Ammon's horn (tissue), 1 donor: ENCODE results near the gene CDCA8.
A peak's percentile ranks its signal among the peaks of the same experiment; 100 is the strongest.
"Not testable (repeated sequence)": the region's sequence is repeated elsewhere in the genome, so short reads cannot be mapped to it uniquely, and the experiment has no call there.

Source experiments
- DNase-seq: peaks from one replicate; pipeline ENCODE4 v3.0.0-alpha.2; 2016; ENCODE audit warnings: low spot score

The CDCA8 gene

DNA sequence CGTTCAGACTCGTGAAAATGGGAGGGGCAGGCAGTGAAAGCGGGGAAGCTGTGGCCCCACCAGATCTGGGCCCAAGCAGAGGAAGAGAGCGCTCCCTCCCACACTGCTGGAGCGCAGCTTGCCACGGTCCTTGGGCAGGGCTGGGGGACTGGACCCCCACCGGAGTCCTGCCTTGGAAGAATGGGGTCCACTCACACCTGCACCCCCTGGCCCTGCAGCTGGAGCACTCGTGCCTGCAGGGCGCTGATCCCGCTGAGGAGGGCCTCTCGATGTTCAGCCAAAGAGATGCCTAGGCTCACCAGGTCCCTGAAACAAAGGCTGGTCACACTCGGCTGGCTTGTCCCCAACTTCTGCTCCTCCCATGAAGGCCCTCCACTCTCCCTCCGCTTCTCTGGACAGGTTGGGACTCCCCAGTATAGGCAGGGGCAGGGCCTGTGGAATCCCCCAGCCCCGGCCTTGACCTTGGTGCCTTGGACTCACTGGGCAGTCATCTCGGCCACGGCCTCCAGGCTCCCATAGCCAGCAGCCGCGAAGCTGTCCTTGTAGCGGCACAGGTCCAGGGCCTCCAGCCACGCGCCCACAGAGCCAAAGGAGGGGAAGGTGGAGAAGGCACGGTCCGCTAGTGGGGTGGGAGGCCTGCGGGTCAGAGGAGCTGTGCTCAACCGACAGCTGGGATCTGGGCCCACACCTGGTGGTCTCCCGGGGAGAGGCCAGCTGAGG lies 26.0 kb downstream of the CDCA8 start:
- DNase-seq: no peak

DNA sequence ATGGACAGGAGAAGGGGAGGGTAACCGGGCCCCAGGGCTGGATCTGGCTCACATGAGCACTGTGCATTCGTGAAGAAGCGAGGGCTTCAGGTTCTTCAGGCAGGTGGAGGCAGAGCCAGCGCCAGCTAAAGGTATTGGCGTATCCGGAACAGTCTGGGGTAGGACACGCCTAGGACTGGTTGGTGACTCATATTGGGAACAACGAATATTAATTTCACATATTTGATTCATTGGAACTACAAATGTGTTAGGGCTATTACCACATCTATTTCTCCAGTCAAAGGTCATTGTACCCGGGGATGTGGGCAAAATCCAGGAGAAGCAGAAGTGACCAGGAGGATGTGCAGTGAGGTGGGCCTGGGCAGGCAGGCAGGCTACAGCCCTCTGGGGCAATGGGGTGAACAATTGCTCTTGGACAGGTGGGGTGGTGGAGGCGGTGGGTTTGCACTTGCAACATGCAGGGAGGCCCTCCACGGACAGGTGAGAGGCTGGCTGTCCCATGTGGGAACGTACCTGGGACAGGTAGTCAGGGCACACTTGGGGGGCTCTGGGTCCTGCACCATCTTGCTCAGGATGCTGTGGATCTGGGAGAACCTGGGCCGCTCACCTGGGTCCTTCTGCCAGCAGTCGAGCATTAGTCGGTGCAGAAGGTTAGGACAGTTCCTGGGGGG lies 26.7 kb downstream of the CDCA8 start:
- DNase-seq: no peak

DNA sequence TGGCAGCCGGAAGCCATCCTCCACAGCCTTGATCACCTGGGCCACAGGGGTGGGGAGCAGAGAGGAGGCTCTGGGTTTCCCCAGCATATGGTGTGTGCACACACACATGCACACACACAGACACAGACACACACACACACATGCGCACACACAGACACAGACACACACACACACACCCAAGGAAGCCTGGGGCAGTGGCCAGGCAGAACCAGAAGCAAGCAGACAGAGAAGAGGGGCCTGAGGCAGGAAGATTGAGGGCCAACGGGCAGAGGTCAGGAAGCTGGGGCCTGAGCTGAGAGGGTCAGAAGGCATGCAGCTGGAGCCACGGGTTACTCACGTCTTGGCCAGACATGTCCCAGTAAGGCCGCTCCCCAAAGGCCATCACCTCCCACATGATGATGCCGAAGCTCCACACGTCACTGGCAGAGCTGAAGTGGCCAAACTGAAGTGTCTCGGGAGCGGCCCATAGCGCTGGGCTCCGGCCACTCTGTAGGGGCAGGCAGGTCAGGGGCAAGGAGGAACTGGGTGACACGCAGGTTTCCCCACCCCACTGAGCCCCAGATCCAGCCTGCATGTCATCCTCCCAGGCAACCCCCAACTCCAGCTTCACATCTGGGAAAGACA lies 27.4 kb downstream of the CDCA8 start:
- no peak for DNase-seq

DNA sequence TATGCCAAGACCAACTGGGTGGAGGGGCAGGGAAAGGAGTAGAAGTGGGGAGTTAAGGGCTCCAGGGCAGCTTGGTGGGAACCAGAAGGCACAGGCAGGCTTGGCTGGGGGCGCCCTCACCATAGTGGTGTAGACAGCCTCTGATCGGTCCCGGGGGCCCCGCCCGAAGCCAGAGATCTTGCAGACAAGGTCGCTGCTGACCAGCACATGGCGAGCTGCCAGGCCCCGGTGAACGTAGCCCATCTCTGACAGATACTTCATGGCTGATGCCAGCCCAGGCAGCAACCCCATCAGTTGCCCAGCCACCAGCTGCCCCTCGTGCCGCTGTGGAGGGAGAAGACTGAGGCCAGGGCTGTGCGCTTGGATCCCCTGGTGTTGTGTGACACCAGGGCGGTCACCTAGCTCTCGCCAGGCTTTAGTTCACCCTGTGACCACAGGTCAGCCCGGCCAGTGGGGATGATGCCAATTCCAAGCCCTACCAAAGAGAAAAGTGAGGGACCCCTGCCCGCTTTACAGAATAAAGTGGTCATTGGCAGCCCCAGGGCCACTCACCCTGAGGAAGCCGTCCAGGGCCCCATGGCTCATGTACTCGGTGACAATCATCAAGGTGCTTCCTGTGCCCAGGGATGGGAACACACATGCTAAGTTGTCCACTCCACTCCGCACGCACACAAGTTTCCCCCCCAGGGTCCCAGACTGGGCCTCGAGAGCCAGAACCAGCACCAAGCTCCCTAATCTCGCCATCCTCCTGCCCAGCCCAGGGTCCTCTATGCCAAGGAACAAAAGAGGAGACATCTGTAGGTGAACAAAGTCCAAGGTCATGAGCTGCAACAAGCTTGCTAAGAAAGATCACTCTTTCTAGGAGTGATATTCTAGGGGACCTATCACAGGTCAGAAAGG lies 28.2 kb downstream of the CDCA8 start:
- DNase-seq: no peak

DNA sequence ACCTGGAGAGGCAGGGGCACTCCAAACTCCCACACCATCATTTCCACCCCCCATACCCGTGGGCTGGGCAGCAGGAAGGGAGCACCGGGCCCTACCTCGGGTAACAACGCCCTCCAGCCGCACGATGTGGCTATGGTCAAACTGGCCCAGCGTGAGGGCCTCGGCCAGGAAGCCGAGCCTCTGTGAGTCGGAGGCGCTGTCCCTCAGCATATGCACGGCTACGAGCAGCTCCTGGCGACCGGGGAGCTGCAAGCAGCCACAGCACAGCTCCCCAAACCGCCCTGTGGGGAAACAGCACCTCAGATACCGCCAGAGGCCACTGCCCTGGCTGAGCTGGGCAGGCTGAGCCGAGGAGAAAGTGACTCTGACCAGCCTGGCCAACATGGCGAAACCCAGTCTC lies 29.2 kb downstream of the CDCA8 start:
- DNase-seq: no peak

DNA sequence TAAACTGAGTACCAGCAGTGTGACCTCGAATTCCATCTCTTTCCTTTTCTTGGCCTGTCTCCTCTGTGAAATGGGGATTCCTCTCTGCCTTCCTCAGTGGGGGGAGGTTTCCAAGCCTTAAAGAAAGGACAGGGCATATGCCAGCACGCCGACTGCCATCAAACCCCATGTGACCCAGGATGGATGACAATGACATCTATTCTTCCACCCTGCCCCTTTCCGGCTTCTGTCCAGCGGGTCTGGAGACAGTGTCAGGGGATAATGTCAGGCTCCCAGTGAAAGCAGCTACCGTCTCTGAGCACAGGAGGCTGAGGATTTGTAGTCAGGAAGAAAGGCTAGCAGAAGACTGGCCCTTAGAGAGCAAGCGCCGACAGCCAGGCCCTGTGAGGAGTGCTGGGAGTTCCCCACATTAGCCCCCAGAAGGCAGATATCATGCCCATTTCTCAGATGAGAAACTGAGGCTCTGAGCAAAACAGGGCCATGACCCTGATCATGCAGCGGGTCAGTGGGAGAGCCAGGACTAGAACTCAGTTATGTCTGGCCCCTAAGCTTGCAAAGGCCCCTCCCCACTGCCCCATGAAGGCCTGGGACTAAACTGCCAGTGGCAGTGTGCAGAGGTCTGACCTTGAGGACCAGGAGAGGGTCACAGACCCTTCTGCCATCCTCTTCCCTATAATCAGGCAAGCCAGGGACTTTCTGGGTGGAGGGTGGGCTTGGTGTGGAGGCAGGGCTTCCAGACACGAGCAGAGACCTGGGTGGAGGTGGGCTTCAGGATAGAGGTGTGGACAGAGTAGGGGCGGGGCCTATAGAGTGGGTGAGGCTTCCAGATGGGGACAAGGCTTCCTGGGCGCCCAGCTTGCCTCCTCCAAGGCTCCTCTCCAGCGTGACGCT lies 30.1 kb downstream of the CDCA8 start:
- DNase-seq: peak; percentile 86

DNA sequence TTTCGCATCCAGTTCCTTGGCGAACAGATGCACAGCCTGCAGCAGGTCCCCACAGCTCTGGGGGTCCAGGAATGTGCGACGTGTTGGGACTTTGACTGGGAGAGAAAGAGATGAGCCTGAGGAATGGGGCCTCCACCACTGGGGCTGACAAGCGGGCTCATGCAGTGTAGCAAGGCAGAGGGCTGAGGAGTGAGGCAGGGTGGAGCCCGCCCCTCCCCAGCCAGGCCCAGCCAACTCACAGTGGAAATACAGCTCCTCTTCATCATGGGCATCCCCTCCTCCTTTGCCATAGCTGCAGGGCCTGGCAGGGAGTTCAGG lies 30.7 kb downstream of the CDCA8 start:
- no peak for DNase-seq

DNA sequence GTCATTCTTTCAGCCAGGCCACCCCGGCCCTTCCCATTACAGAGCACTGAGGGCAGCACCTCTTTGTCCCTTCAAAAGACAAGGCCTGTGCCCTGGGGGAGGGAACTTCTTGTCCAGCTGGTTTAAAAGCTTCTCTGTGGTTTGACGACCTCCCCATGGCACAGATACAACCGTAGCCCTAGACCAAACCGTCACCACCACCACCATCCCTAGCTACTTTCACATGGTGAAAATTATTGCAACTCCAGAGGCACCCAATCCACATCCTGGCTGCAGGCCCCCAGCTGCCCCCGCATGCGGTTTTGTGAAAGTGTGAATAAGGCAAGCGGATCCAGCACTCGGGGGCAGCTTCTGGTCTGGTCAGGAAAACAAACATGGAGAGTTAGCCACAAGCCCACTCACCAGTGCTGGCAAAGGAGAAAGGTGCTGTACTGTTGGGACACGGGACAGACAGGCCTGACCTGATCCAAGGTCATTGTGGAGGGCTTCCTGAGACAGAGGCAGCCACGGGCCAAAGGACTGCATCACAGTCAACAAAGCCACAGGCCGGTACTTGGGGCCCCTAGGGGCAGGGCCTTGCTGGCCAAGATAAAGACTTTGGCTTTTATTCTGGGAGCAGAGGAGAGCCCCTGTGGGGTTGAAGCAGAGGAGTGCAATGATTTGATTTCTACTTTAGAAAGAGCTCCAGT lies 31.2 kb downstream of the CDCA8 start:
- no peak for DNase-seq

DNA sequence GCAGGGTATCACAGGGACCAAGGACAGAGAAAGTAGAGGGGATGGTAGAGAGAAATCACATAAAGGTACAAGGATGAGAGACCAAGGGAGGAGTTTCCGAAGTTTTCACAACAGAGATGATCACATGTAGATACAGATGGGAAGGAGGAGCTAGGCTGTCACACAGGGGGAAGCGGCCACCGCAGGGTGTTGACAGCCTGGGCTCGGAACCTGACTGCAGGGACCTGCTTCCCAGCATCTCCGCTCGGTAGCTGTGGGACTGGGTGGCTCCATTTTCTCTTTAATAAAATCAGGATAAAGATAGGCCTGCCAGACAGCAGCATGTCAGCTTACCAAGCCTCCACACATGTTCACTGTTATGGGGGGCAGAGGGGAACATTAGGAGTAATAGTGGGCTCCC lies 32.3 kb downstream of the CDCA8 start:
- DNase-seq: no peak

DNA sequence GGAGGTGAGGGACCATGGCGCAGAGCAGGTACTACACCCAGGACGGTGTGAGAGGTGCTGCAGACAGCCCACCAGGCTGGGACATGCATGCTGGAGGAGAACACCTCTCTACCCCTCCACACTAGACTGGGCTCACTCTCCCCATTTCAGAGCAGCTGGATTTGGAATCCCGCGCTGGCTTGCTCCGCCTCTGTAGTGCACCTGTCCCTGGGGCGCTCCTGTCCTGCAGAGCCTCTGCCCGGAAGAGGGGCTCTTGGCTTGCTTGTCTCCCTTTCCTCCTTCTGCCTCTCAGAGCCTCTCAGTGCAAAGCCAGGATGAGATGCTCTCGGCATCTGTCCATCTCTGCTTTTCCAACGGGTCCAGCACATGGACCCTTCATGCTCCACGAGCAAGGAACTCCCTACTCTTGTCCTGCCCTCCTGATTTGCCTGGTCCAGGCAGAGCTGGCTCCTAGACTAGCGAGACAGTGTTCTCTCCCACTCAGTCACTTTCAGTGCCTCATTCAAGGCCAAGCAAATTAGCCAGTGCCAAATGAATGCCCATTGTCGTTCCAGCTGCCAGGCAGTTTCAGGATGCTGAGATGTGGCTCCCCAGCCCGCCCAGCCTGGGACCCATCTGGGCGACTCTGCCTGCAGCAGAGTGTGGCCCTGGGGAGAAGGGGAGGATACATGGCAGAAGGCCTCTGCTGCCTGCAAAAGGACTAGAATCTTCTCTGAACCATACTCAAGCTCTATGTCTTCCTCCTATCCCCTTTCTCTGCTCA lies 33.7 kb downstream of the CDCA8 start:
- DNase-seq: peak; percentile 85

DNA sequence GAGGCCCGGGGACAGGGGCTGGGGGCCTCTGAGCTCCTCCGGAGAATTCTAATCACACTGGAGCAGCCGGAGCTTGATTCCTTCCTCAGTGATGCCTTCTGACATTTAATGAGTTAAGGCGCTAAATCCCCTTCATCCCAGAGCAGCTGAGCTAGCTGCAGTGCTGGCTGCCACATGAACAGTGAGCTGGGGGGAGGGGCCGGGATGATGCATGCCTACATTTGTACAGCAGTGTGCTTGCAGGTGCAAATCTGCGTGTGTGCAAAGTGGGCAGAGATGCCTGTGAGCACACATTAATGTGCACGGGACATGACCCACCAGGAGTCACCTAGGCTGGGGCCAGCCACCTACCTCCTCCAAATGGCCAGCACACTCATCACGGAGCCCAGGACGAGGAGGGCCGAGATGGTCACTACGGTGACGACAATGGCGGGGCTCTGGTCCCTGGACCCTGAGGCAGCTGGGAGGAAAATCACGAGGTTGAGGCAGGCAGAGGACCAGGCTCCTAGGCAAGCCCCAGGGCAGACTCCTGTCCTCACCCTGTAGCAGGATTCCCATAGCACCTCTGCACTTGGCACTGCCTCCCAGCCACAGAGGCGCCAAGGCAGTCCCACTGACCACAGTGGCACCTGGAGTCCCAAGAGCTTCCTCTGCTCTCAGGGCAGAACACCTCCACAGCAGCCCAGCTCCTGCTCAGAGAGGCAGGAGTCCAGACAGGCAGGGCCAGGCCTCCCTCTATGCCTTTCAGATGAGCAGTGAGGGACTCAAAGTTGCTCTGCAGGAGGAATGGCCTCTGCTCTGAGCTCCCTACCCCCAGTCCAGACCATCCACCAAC lies 34.7 kb downstream of the CDCA8 start:
- peak; percentile 27 for DNase-seq

DNA sequence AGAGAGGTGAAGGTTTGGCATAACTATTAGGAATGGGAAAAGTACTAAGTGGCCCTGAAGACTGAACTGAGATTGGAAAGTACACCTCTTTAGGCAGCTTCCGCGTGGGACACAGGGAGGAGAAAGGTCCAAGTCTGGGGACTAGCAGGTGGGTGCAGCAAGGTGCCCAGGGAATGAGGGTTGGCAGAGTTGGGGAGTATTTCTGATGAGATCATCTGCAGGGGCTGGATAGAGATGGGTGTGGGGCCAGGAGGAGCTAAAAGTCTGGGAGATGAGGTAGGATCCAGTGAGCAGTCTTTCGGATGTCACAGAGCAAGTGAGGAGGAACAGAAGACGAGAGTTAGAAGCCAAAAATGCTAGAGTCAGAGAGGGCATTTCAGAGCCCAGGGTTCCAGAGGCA lies 36.1 kb downstream of the CDCA8 start:
- DNase-seq: no peak

DNA sequence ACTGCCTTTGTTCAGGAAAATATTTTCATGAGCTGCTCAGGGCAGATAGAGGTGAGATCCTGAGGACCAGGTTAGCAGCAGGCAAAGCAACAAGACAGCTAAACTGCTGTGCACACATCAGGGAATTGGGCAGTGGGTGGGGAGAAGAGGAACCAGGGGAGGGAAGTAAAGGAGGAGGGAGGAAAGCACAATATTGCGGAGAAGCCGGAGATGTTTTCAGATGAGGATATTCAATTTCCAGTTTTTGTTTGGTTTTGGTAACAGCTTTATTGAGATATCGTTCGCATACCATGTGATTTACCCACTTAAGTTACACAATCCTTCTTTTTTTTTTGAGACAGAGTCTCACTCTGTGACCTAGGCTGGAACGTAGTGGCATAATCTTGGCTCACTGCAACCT lies 38.1 kb downstream of the CDCA8 start:
- no peak for DNase-seq

DNA sequence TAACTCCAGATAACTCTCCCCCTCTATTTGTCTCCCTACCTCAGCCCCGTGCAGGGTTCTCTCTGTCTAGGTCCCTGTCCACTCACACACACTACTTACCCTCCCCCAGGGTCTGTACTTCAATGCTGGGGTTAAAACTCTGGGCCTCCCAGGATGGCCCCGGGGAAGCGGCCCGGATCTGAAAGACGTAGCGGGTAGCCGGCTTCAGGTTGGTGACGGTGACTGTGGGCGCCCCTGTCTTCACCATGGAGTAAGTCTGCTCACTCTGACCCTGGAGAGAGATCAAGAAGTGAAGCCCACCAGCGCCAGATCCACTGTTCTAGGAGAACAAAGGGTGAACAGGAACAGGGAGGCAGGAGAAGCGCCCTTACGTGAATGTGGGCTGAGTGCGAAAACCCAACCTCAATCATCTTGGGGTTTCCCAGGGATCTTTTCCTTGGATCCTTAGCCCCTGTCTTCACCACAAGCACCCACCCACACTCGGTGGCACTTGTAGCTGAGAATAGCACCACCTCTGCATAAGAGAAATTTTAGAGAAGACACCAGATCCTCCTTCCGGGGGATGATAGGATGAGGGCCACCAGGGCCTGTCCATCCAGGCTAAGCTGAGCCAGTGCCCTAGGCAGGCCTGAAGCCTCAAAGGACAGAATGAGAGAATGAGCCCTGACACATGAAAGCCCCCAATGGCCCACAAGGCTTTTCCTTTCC lies 39.1 kb downstream of the CDCA8 start:
- no peak for DNase-seq

DNA sequence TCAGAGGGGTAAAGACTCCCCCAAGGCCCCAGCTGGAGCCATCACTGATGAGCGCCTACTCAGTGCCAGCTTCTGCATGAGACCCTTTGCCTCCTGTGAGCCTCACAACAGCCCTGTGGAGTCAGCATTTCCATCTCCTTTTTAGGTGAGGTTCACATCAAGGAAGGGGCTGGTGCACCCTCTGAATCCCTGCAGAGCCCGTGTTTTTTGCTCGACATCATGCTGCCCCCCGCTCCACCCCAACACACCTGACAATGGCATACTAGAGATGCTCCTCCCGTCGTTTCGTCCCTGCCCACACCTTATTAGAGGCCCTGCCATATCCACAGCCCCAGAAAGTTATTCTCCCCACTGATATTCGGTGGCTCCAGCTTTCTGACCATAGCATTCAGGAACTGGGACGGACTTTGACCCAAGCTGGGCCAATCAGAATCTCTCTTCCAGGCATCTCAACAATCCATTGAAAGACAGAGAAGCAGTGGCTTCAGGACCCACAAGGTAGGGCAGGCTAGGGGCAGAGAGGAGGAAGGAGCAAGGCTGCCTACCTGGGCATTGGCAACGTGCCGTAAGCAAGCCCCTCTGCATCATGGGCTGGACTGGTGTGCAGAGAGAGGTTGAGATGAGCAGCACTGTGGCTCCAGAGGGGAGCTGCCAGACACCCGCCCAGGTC lies 39.9 kb downstream of the CDCA8 start:
- no peak for DNase-seq

DNA sequence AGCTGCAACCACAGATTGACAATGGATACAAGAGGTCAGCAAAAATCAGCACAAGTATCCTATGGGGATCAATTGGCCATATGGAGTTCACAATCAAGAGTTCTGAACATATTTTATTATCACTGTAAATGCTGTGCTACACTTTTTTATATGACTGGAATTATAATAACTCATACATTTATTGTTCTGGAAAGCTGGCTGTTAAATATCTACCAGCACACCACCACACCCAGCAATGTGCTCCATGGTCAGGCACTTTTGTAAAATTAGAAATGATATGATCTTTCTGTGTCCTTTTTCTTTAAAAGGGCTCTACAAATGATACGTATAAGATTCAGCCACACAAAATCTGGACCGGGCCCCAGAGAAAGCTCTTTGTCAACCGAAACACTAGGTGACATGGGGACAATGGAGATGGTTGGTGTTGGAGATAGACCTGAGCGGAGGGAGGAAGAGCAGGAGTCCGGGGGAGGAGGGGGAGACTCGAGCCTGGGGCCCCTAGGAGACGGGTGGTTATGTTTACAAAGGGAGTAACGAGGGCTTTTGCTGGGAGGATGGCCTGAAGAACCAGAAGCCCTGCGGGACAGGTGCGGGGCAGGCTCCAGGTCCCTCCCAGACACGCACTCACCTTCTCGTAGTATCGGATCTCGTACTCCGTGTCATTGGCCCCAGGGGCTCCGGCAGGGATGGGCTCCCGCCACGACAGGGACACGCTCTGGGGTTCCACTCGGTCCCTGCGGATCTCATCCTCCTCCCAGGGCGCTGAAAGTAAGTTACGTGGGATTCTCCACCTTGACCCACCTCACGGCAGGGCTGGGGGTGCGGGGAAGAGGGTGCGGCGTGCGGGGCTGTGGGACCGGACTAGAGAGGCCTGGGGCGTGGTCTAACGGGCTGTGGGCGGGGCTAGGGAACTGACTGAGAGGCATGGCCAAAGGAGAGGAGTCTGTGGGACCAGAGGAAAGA lies 42.6 kb downstream of the CDCA8 start:
- no peak for DNase-seq

DNA sequence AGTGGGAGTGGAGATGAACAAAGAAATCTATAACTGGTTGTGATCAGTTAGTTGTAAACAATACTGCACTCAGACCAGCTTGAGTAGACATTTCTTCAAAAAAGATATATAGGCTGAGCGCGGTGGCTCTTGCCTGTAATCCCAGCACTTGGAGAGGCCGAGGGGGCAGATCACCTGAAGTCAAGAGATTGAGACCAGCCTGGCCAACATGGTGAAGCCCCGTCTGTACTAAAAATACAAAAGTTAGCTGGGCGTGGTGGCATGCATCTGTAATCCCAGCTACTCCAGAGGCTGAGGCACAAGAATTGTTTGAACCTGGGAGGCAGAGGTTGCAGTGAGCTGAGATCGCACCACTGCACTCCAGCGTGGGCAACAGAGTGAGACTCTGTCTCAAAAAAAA lies 45.7 kb downstream of the CDCA8 start:
- DNase-seq: not testable (repeated sequence)
